Measurements from ENCODE around the gene PARD6A.

Gene PARD6A

DNA sequence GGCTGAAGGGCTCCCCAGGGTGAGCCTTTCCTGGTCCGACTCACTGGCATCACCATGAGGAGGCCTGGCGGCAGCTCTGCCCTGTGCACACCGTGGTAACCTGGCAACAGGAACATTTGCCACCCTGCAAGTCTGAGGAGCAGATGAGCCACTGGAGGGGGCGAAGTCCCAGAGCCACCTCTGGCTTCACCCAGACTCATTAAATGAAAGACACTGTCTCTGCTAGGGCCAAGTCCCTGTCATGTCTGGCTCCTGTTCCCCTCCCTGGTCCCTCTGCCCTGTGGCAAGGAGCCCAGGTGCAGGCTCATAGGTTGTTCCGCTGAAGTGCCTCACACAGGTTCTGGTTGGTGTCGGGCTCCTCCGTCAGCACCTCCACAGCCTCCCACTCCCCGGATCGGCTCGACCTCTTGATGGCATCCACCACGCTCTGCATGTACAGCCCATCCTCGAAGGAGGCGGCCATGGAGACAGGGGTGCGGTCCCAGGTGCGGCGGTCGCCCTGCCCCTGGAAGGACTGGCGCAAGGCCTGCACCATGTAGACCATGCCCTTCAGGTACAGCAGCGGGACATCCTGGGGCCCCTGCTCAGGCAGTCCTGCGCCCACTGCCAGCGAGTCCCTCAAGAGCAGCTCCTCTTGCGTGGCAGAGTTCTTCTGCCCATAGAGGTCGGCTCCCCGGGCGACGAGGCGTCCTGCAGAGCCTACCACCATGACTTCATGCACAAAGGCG, 14.3 kb downstream of the PARD6A start (continued):
- TF ChIP-seq, protein P1, sequence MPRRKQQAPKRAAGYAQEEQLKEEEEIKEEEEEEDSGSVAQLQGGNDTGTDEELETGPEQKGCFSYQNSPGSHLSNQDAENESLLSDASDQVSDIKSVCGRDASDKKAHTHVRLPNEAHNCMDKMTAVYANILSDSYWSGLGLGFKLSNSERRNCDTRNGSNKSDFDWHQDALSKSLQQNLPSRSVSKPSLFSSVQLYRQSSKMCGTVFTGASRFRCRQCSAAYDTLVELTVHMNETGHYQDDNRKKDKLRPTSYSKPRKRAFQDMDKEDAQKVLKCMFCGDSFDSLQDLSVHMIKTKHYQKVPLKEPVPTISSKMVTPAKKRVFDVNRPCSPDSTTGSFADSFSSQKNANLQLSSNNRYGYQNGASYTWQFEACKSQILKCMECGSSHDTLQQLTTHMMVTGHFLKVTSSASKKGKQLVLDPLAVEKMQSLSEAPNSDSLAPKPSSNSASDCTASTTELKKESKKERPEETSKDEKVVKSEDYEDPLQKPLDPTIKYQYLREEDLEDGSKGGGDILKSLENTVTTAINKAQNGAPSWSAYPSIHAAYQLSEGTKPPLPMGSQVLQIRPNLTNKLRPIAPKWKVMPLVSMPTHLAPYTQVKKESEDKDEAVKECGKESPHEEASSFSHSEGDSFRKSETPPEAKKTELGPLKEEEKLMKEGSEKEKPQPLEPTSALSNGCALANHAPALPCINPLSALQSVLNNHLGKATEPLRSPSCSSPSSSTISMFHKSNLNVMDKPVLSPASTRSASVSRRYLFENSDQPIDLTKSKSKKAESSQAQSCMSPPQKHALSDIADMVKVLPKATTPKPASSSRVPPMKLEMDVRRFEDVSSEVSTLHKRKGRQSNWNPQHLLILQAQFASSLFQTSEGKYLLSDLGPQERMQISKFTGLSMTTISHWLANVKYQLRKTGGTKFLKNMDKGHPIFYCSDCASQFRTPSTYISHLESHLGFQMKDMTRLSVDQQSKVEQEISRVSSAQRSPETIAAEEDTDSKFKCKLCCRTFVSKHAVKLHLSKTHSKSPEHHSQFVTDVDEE (CRISPR knock-in tag; IDR thresholded peaks at IDR 0.05): no peak
- TF ChIP-seq SNAI2 (CRISPR knock-in tag; IDR thresholded peaks at IDR 0.05) (no peak), CSDC2 (CRISPR knock-in tag; IDR thresholded peaks at IDR 0.05) (no peak), BACH2 (CRISPR knock-in tag; IDR thresholded peaks at IDR 0.05; ENCODE audit: borderline replicate concordance) (no peak), ZNF565 (CRISPR knock-in tag; conservative IDR thresholded peaks at IDR 0.05; ENCODE audit: low read depth) (no peak), GLIS3 (CRISPR knock-in tag; IDR thresholded peaks at IDR 0.05) (no peak), ZNF8 (CRISPR knock-in tag; IDR thresholded peaks at IDR 0.05) (no peak), OSR1 (CRISPR knock-in tag; IDR thresholded peaks at IDR 0.05) (no peak)
- TF ChIP-seq, protein P2, sequence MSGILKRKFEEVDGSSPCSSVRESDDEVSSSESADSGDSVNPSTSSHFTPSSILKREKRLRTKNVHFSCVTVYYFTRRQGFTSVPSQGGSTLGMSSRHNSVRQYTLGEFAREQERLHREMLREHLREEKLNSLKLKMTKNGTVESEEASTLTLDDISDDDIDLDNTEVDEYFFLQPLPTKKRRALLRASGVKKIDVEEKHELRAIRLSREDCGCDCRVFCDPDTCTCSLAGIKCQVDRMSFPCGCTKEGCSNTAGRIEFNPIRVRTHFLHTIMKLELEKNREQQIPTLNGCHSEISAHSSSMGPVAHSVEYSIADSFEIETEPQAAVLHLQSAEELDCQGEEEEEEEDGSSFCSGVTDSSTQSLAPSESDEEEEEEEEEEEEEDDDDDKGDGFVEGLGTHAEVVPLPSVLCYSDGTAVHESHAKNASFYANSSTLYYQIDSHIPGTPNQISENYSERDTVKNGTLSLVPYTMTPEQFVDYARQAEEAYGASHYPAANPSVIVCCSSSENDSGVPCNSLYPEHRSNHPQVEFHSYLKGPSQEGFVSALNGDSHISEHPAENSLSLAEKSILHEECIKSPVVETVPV (CRISPR knock-in tag; IDR thresholded peaks at IDR 0.05): no peak

DNA sequence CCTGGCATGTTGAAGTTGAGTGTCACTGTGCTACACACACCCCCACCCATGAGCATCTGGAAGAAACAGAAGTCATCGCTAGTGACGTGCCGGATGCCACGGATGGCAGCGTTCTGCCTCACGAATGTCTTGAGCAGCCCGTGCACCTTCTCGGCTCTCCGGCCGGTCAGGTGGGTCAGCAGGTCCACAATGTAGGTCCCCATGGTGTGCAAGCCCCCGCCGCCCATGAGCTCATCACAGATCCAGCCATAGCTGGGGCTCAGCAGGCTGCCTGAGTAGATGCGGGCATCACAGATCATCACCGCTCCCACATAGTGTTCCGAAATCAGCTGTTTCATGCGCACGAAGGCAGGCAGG, 14.8 kb downstream of the PARD6A start:
- no peak for TF ChIP-seq ZC3H10 (CRISPR knock-in tag; IDR thresholded peaks at IDR 0.05)
- TF ChIP-seq ZNF8 (CRISPR knock-in tag; IDR thresholded peaks at IDR 0.05): no peak
- TF ChIP-seq GLIS3 (CRISPR knock-in tag; IDR thresholded peaks at IDR 0.05): no peak
- no peak for TF ChIP-seq ZNF70 (CRISPR knock-in tag; IDR thresholded peaks at IDR 0.05)
- TF ChIP-seq, protein P3, sequence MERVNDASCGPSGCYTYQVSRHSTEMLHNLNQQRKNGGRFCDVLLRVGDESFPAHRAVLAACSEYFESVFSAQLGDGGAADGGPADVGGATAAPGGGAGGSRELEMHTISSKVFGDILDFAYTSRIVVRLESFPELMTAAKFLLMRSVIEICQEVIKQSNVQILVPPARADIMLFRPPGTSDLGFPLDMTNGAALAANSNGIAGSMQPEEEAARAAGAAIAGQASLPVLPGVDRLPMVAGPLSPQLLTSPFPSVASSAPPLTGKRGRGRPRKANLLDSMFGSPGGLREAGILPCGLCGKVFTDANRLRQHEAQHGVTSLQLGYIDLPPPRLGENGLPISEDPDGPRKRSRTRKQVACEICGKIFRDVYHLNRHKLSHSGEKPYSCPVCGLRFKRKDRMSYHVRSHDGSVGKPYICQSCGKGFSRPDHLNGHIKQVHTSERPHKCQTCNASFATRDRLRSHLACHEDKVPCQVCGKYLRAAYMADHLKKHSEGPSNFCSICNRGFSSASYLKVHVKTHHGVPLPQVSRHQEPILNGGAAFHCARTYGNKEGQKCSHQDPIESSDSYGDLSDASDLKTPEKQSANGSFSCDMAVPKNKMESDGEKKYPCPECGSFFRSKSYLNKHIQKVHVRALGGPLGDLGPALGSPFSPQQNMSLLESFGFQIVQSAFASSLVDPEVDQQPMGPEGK (CRISPR knock-in tag; IDR thresholded peaks at IDR 0.05; ENCODE audit: borderline replicate concordance): no peak
- TF ChIP-seq CSDC2 (CRISPR knock-in tag; IDR thresholded peaks at IDR 0.05): no peak
- TF ChIP-seq, protein P4, sequence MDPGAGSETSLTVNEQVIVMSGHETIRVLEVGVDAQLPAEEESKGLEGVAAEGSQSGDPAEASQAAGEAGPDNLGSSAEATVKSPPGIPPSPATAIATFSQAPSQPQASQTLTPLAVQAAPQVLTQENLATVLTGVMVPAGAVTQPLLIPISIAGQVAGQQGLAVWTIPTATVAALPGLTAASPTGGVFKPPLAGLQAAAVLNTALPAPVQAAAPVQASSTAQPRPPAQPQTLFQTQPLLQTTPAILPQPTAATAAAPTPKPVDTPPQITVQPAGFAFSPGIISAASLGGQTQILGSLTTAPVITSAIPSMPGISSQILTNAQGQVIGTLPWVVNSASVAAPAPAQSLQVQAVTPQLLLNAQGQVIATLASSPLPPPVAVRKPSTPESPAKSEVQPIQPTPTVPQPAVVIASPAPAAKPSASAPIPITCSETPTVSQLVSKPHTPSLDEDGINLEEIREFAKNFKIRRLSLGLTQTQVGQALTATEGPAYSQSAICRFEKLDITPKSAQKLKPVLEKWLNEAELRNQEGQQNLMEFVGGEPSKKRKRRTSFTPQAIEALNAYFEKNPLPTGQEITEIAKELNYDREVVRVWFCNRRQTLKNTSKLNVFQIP (CRISPR knock-in tag; IDR thresholded peaks at IDR 0.05; ENCODE audit: borderline replicate concordance, low read depth): no peak
- no peak for TF ChIP-seq ESRRG (CRISPR knock-in tag; IDR thresholded peaks at IDR 0.05)
- no peak for TF ChIP-seq TOX (CRISPR knock-in tag; IDR thresholded peaks at IDR 0.05; ENCODE audit: borderline replicate concordance)
- TF ChIP-seq TCF4 (CRISPR knock-in tag; IDR thresholded peaks at IDR 0.05; ENCODE audit: borderline replicate concordance): no peak
- no peak for TF ChIP-seq PPARA (CRISPR knock-in tag; IDR thresholded peaks at IDR 0.05; ENCODE audit: borderline replicate concordance)
- TF ChIP-seq ZFP30 (CRISPR knock-in tag; IDR thresholded peaks at IDR 0.05): no peak
- no peak for TF ChIP-seq SNAI2 (CRISPR knock-in tag; IDR thresholded peaks at IDR 0.05)
- TF ChIP-seq ZNF565 (CRISPR knock-in tag; conservative IDR thresholded peaks at IDR 0.05; ENCODE audit: low read depth): no peak
- TF ChIP-seq OSR1 (CRISPR knock-in tag; IDR thresholded peaks at IDR 0.05): no peak
- no peak for ATAC-seq

DNA sequence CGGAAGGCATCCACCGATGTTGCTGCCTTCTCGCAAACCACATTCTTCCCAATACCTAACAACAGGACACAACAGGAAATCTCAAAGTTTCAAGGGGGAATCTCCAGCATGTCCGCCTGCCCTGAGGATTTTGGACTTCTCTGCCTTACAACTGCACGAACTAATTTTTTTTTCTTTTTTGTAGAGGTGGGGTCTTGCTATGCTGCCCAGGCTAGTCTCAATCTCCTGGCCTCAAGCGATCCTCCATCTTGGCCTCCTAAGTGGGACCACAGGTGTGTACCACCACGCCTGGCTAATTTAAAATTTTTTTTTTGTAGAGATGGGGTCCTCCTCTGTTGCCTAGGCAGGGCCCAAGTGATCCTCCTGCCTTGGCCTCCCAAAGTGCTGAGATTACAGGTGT, 15.2 kb downstream of the PARD6A start:
- ATAC-seq: no peak
- no peak for TF ChIP-seq CSDC2 (CRISPR knock-in tag; IDR thresholded peaks at IDR 0.05)

DNA sequence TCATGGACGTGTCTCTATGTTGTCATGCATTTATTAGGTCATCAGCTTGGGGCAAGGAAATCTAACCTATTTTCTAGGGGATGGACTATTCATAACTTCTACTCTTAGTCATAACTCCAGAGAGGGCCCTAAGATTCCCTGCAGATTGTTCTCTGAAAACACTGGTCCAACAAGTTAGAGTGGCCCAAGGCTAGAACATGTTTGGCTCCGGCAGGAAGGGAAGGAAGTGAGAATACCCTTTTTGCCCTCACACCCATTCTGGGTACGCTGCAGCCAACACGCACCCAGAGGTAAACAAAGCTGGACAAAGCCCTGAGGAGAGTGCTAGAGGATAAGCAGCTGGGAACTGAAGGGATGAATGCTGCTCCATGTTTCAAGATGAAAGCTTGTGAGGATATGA, 15.8 kb downstream of the PARD6A start:
- TF ChIP-seq, protein P3 (CRISPR knock-in tag; IDR thresholded peaks at IDR 0.05; ENCODE audit: borderline replicate concordance): no peak
- TF ChIP-seq ESRRG (CRISPR knock-in tag; IDR thresholded peaks at IDR 0.05) (no peak), ISL1 (CRISPR knock-in tag; IDR thresholded peaks at IDR 0.05) (no peak), SNAI2 (CRISPR knock-in tag; IDR thresholded peaks at IDR 0.05) (no peak)
- no peak for ATAC-seq

Measured in SK-N-SH treated with all-trans-retinoic acid at 6 μM for 48 hours (cell line).